SJCRH30 (cell line): ENCODE measurements around the gene CBX8. TPM values are rescaled to one million over a fixed set of nuclear protein-coding genes. Genes with fewer than 3 reads are reported as not detected.
A peak's percentile ranks its signal among the peaks of the same experiment; 100 is the strongest.
"Not testable (repeated sequence)": the region's sequence is repeated elsewhere in the genome, so short reads cannot be mapped to it uniquely, and the experiment has no call there.

Experiments
- DNase-seq, 2 experiments: peaks; one replicate each; pipeline ENCODE4 v3.0.0-alpha.2; 2015 to 2020
- H3K27ac ChIP-seq: fragments of 250-450 bp; sonication (Bioruptor Pico); 2 replicates; pipeline ENCODE4 v1.5.1; 2020; ENCODE audit warnings: mild to moderate bottlenecking, moderate library complexity
- H3K27me3 ChIP-seq: fragments of 250-450 bp; sonication (Bioruptor Pico); 2 replicates; pipeline ENCODE4 v1.5.1; 2020; ENCODE audit warnings: mild to moderate bottlenecking, moderate library complexity
- H3K36me3 ChIP-seq: fragments of 250-450 bp; sonication (Bioruptor Pico); 2 replicates; pipeline ENCODE4 v1.5.1; 2020; ENCODE audit warnings: mild to moderate bottlenecking, moderate library complexity
- H3K4me1 ChIP-seq: fragments of 250-450 bp; sonication (Bioruptor Pico); 2 replicates; pipeline ENCODE4 v1.5.1; 2020; ENCODE audit warnings: mild to moderate bottlenecking, moderate library complexity
- H3K4me3 ChIP-seq: fragments of 250-450 bp; sonication (Bioruptor Pico); 2 replicates; pipeline ENCODE4 v1.5.1; 2020; ENCODE audit warnings: mild to moderate bottlenecking, moderate library complexity
- H3K9me3 ChIP-seq: fragments of 250-450 bp; sonication (Bioruptor Pico); replicated peaks from 2 replicates; pipeline ENCODE4 v1.5.1; 2020; ENCODE audit warnings: mild to moderate bottlenecking, moderate library complexity
- total RNA-seq: library from RNA; depleted of rRNA; stranded (reverse); fragments of >200 nt; shearing (Covaris generic); gene quantifications from 2 replicates; pipeline ENCODE4 v1.2.3, GENCODE V29; 2014

CBX8 gene
- total RNA-seq, 1 experiment from 2014 or later = 8.2 TPM

GRCh38 chr17:79760197-79760906 is 36.5 kb downstream of the CBX8 start:
- no peak overlapping the region for H3K27ac ChIP-seq
- no peaks in the 10 kb centered on the region for H3K36me3 ChIP-seq
- H3K9me3 ChIP-seq = no peaks in the 10 kb centered on the region
- H3K4me3 ChIP-seq = no peak overlapping the region
- H3K4me1 ChIP-seq = peaks cover 9% of the 10 kb centered on the region
- DNase-seq = peak; percentile 58 to 61
- H3K27me3 ChIP-seq = peaks cover 19% of the 10 kb centered on the region

GRCh38 chr17:79758271-79758670 is 38.6 kb downstream of the CBX8 start:
- H3K36me3 ChIP-seq = no peaks in the 10 kb centered on the region
- no peak for DNase-seq
- no peak overlapping the region for H3K27ac ChIP-seq
- no peak overlapping the region for H3K4me3 ChIP-seq
- no peaks in the 10 kb centered on the region for H3K9me3 ChIP-seq
- H3K4me1 ChIP-seq = peaks cover 9% of the 10 kb centered on the region
- peaks cover 13% of the 10 kb centered on the region for H3K27me3 ChIP-seq

GRCh38 chr17:79757140-79757745 is 39.6 kb downstream of the CBX8 start:
- no peak overlapping the region for H3K27ac ChIP-seq
- H3K27me3 ChIP-seq = peaks cover 5% of the 10 kb centered on the region; the same call in 1 of the 2 replicates
- no peak overlapping the region for H3K4me3 ChIP-seq
- no peak for DNase-seq
- no peaks in the 10 kb centered on the region for H3K36me3 ChIP-seq
- H3K4me1 ChIP-seq = peaks cover 9% of the 10 kb centered on the region
- H3K9me3 ChIP-seq = no peaks in the 10 kb centered on the region

GRCh38 chr17:79755591-79755990 is 41.3 kb downstream of the CBX8 start:
- H3K4me3 ChIP-seq = no peak overlapping the region
- peaks cover 5% of the 10 kb centered on the region; the same call in 1 of the 2 replicates for H3K27me3 ChIP-seq
- H3K9me3 ChIP-seq = no peaks in the 10 kb centered on the region
- peaks cover 9% of the 10 kb centered on the region for H3K4me1 ChIP-seq
- H3K36me3 ChIP-seq = no peaks in the 10 kb centered on the region
- DNase-seq = no peak
- H3K27ac ChIP-seq = no peak overlapping the region

- not testable (repeated sequence) for H3K27me3 ChIP-seq, H3K4me3 ChIP-seq, H3K36me3 ChIP-seq, H3K9me3 ChIP-seq, H3K4me1 ChIP-seq, DNase-seq, H3K27ac ChIP-seq
These were observed 42.0 kb downstream of the CBX8 start for GRCh38 chr17:79754903-79755302.

- no peaks in the 10 kb centered on the region for H3K4me1 ChIP-seq
- H3K27me3 ChIP-seq = peaks cover 8% of the 10 kb centered on the region; the same call in 1 of the 2 replicates
- no peaks in the 10 kb centered on the region for H3K9me3 ChIP-seq
- no peak for DNase-seq
- H3K4me3 ChIP-seq = no peak overlapping the region
- H3K27ac ChIP-seq = no peak overlapping the region
- H3K36me3 ChIP-seq = no peaks in the 10 kb centered on the region
These were observed 42.5 kb downstream of the CBX8 start for GRCh38 chr17:79754370-79754769.

GRCh38 chr17:79752175-79752574 is 44.7 kb downstream of the CBX8 start:
- no peaks in the 10 kb centered on the region for H3K9me3 ChIP-seq
- H3K4me3 ChIP-seq = no peak overlapping the region
- H3K36me3 ChIP-seq = no peaks in the 10 kb centered on the region
- H3K4me1 ChIP-seq = no peaks in the 10 kb centered on the region
- no peak for DNase-seq
- no peak overlapping the region for H3K27ac ChIP-seq
- peaks cover 10% of the 10 kb centered on the region for H3K27me3 ChIP-seq

GRCh38 chr17:79750650-79751545 is 46.0 kb downstream of the CBX8 start:
- H3K9me3 ChIP-seq = no peaks in the 10 kb centered on the region
- peaks cover 18% of the 10 kb centered on the region for H3K27me3 ChIP-seq
- no peak for DNase-seq
- H3K27ac ChIP-seq = no peak overlapping the region
- no peaks in the 10 kb centered on the region for H3K36me3 ChIP-seq
- H3K4me1 ChIP-seq = no peaks in the 10 kb centered on the region
- no peak overlapping the region for H3K4me3 ChIP-seq

- H3K27me3 ChIP-seq = peaks cover 27% of the 10 kb centered on the region
- no peak for DNase-seq
- no peak overlapping the region for H3K27ac ChIP-seq
These were observed 46.9 kb downstream of the CBX8 start for GRCh38 chr17:79749958-79750357.

GRCh38 chr17:79749156-79749815 is 47.6 kb downstream of the CBX8 start:
- peaks cover 28% of the 10 kb centered on the region for H3K27me3 ChIP-seq
- H3K36me3 ChIP-seq = no peaks in the 10 kb centered on the region
- no peak overlapping the region for H3K27ac ChIP-seq
- H3K4me1 ChIP-seq = no peaks in the 10 kb centered on the region
- H3K4me3 ChIP-seq = no peak overlapping the region
- no peaks in the 10 kb centered on the region for H3K9me3 ChIP-seq
- no peak for DNase-seq

More at GRCh38 chr17:79749958-79750357, 46.9 kb downstream of the CBX8 start:
- Histone ChIP-seq H3K4me1 (no peaks in the 10 kb centered on the region), H3K4me3 (no peak overlapping the region), H3K9me3 (no peaks in the 10 kb centered on the region), H3K36me3 (no peaks in the 10 kb centered on the region)

- no peak for DNase-seq
- Histone ChIP-seq H3K4me3 (no peak overlapping the region), H3K27me3 (peaks cover 31% of the 10 kb centered on the region), H3K27ac (no peak overlapping the region), H3K4me1 (no peaks in the 10 kb centered on the region), H3K9me3 (no peaks in the 10 kb centered on the region), H3K36me3 (no peaks in the 10 kb centered on the region)
These were observed 48.4 kb downstream of the CBX8 start for GRCh38 chr17:79748295-79749099.

- no peak overlapping the region for H3K27ac ChIP-seq
- peaks cover 31% of the 10 kb centered on the region for H3K27me3 ChIP-seq
- H3K4me1 ChIP-seq = no peaks in the 10 kb centered on the region
- H3K4me3 ChIP-seq = no peak overlapping the region
- DNase-seq = no peak
- no peaks in the 10 kb centered on the region for H3K36me3 ChIP-seq
- H3K9me3 ChIP-seq = no peaks in the 10 kb centered on the region
These were observed 49.2 kb downstream of the CBX8 start for GRCh38 chr17:79747508-79748294.

GRCh38 chr17:79746889-79747507 is 49.9 kb downstream of the CBX8 start:
- peaks cover 31% of the 10 kb centered on the region for H3K27me3 ChIP-seq
- H3K4me3 ChIP-seq = no peak overlapping the region
- DNase-seq = no peak
- H3K9me3 ChIP-seq = no peaks in the 10 kb centered on the region
- H3K4me1 ChIP-seq = no peaks in the 10 kb centered on the region
- H3K36me3 ChIP-seq = no peaks in the 10 kb centered on the region
- no peak overlapping the region for H3K27ac ChIP-seq
